Spleen (tissue), 7 donors: Measurements from ENCODE around the gene RAI14.

Source experiments
- POLR2A ChIP-seq, 3 donors: fragments of 450-650 bp; IDR thresholded peaks; one replicate each; pipeline ENCODE4 v1.5.1; 2017; ENCODE audit warnings: antibody characterized with exemption in 3 of 3, mild to moderate bottlenecking in 1 of 3
- POLR2AphosphoS5 ChIP-seq, 3 donors: sonication (generic); formaldehyde crosslinking; IDR thresholded peaks; one replicate each; pipeline ENCODE4 v1.5.1; 2017; ENCODE audit warnings: antibody characterized with exemption in 3 of 3
- TF ChIP-seq, protein P1 (sequence below), 11 experiments: fragments of 200-600 bp in 7 of 11; fragments of 450-650 bp in 4 of 11; sonication (generic) in 4 of 11; IDR thresholded peaks in 8 of 11; conservative IDR thresholded peaks in 3 of 11; 1 replicate in 7 of 11; 2 replicates in 4 of 11; pipeline versions ENCODE4 v1.4.0 to v1.8.0; 2016 to 2021; ENCODE audit warnings: antibody characterized with exemption in 11 of 11, inconsistent platforms in 4 of 11, mild to moderate bottlenecking in 1 of 11
- donor health status: DM: no; HTN: no; CAD: no; lungs with moderate emphysema.
- donor health status: DM: no; HTN: no; CAD: no.
- donor health status: DM: no; HTN: no; CAD: no.

- TF ChIP-seq, protein P1, sequence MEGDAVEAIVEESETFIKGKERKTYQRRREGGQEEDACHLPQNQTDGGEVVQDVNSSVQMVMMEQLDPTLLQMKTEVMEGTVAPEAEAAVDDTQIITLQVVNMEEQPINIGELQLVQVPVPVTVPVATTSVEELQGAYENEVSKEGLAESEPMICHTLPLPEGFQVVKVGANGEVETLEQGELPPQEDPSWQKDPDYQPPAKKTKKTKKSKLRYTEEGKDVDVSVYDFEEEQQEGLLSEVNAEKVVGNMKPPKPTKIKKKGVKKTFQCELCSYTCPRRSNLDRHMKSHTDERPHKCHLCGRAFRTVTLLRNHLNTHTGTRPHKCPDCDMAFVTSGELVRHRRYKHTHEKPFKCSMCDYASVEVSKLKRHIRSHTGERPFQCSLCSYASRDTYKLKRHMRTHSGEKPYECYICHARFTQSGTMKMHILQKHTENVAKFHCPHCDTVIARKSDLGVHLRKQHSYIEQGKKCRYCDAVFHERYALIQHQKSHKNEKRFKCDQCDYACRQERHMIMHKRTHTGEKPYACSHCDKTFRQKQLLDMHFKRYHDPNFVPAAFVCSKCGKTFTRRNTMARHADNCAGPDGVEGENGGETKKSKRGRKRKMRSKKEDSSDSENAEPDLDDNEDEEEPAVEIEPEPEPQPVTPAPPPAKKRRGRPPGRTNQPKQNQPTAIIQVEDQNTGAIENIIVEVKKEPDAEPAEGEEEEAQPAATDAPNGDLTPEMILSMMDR (IDR thresholded peaks at IDR 0.05 in 8 of 11, conservative IDR thresholded peaks at IDR 0.05 in 3 of 11): no peak
- TF ChIP-seq POLR2AphosphoS5 (IDR thresholded peaks at IDR 0.05): no peak
- no peak for TF ChIP-seq POLR2A (IDR thresholded peaks at IDR 0.05)
These were observed 119.8 kb downstream of the RAI14 start for GRCh38 chr5:34775886-34776285.
